Fibroblast of lung (primary cell): ENCODE measurements around the gene VRK1. TPM values are rescaled to one million over a fixed set of nuclear protein-coding genes. Genes with fewer than 3 reads are reported as not detected.

Source experiments
- DNase-seq, 2 donors: peaks; one replicate each; pipeline versions ENCODE4 v3.0.0 to v3.0.0-alpha.2; 2010; ENCODE audit warnings: low read depth in 2 of 2
- H2AFZ ChIP-seq: 2 replicates; pipeline ENCODE4 v1.5.1; 2012; ENCODE audit warnings: low read length, control low read depth, inconsistent platforms
- H3K27ac ChIP-seq: 2 replicates; pipeline ENCODE4 v1.5.1; 2011; ENCODE audit warnings: low read length, control low read depth; ENCODE audit not compliant: insufficient read depth
- H3K27me3 ChIP-seq: 2 replicates; pipeline ENCODE4 v1.5.1; 2011; ENCODE audit warnings: mild to moderate bottlenecking, low read length; ENCODE audit not compliant: control insufficient read depth, insufficient read depth
- H3K36me3 ChIP-seq: 2 replicates; pipeline ENCODE4 v1.5.1; 2011; ENCODE audit warnings: low read length; ENCODE audit not compliant: control insufficient read depth, insufficient read depth
- H3K4me1 ChIP-seq: 2 replicates; pipeline ENCODE4 v1.5.1; 2011; ENCODE audit warnings: low read length; ENCODE audit not compliant: control insufficient read depth, insufficient read depth; ENCODE audit errors: extremely low read depth
- H3K4me2 ChIP-seq: 2 replicates; pipeline ENCODE4 v1.5.1; 2011; ENCODE audit warnings: low read length, control low read depth; ENCODE audit not compliant: insufficient read depth; ENCODE audit errors: extremely low read depth
- H3K4me3 ChIP-seq, 4 experiments: fragments of 200-600 bp in 1 of 4; sonication (generic) in 1 of 4; replicated peaks in 1 of 4; 2 replicates each; pipeline ENCODE4 v1.5.1; 2011 to 2016; ENCODE audit warnings: low read length in 4 of 4, low read depth in 3 of 4, mild to moderate bottlenecking in 3 of 4, control low read depth in 2 of 4, inconsistent platforms in 1 of 4, mixed read lengths in 1 of 4; ENCODE audit not compliant: insufficient read depth in 1 of 4; ENCODE audit errors: control extremely low read depth in 1 of 4
- H3K79me2 ChIP-seq: 2 replicates; pipeline ENCODE4 v1.5.1; 2012; ENCODE audit warnings: mild to moderate bottlenecking, low read length, inconsistent platforms; ENCODE audit not compliant: control insufficient read depth, insufficient read depth
- H3K9ac ChIP-seq: 2 replicates; pipeline ENCODE4 v1.5.1; 2011; ENCODE audit warnings: mild to moderate bottlenecking, low read length, control low read depth; ENCODE audit not compliant: insufficient read depth
- H3K9me3 ChIP-seq: 2 replicates; pipeline ENCODE4 v1.5.1; 2012; ENCODE audit warnings: low read depth, low read length; ENCODE audit not compliant: control insufficient read depth, insufficient read depth
- H4K20me1 ChIP-seq: 2 replicates; pipeline ENCODE4 v1.5.1; 2011; ENCODE audit warnings: low read length; ENCODE audit not compliant: control insufficient read depth, insufficient read depth; ENCODE audit errors: extremely low read depth
- CTCF ChIP-seq, 2 donors: IDR thresholded peaks in 1 of 2; conservative IDR thresholded peaks in 1 of 2; 1 replicate in 1 of 2; 2 replicates in 1 of 2; pipeline ENCODE4 v1.5.1; 2011 to 2012; ENCODE audit warnings: low read length in 2 of 2, control low read depth in 1 of 2, inconsistent platforms in 1 of 2, low read depth in 1 of 2, mild to moderate bottlenecking in 1 of 2
- EZH2 ChIP-seq: IDR thresholded peaks from 2 replicates; pipeline ENCODE4 v1.5.1; 2012; ENCODE audit warnings: low read length, control low read depth, mild to moderate bottlenecking; ENCODE audit errors: missing control alignments
- polyA plus RNA-seq, 2 donors: library from polyadenylated mRNA; depleted of rRNA in 1 of 2; stranded (reverse) in 1 of 2; unstranded in 1 of 2; fragments of >200 nt; gene quantifications; 2 replicates each; pipeline ENCODE4 v1.2.1, GENCODE V29; 2011 to 2012; ENCODE audit warnings: missing spikeins in 1 of 2
- total RNA-seq: library from RNA; depleted of rRNA; stranded (reverse); fragments of >200 nt; gene quantifications from 2 replicates; pipeline ENCODE4 v1.2.1, GENCODE V29; 2014

The VRK1 gene
- total and polyA plus RNA-seq, 2 donors (not counting 1 experiment from before 2014, with no cell fraction given), result 11.5 to 24.9 TPM

- Histone ChIP-seq H3K79me2 (peaks cover 71% of the 10 kb centered on the region), H3K9ac (no peak overlapping the region), H3K4me2 (no peak overlapping the region), H3K9me3 (no peaks in the 10 kb centered on the region), H3K36me3 (no peaks in the 10 kb centered on the region), H3K4me3 (no peak overlapping the region), H2AFZ (no peak overlapping the region), H4K20me1 (no peaks in the 10 kb centered on the region), H3K27ac (no peak overlapping the region), H3K4me1 (peaks cover 2% of the 10 kb centered on the region), H3K27me3 (no peaks in the 10 kb centered on the region)
- TF ChIP-seq CTCF (conservative IDR thresholded peaks at IDR 0.05 in 1 of 2, IDR thresholded peaks at IDR 0.05 in 1 of 2; ENCODE audit: low read depth in 1 of 2, low read length in 2 of 2), result no peak
- no peak for TF ChIP-seq EZH2
- no peak for DNase-seq
Observed at GRCh38 chr14:96802963-96803362, 5.8 kb downstream of the VRK1 start.

GRCh38 chr14:96803958-96804357, 6.8 kb downstream of the VRK1 start:
- Histone ChIP-seq H3K4me3 (peak overlapping the region; percentile 9 to 47 (median 13)), H3K36me3 (no peaks in the 10 kb centered on the region), H3K79me2 (peaks cover 70% of the 10 kb centered on the region), H3K4me1 (peaks cover 2% of the 10 kb centered on the region), H3K27ac (no peak overlapping the region), H3K9ac (no peak overlapping the region), H3K4me2 (peak overlapping the region; percentile 72), H3K27me3 (no peaks in the 10 kb centered on the region), H3K9me3 (no peaks in the 10 kb centered on the region), H2AFZ (peak overlapping the region; percentile 25), H4K20me1 (no peaks in the 10 kb centered on the region)
- no peak for TF ChIP-seq EZH2
- no peak for TF ChIP-seq CTCF (conservative IDR thresholded peaks at IDR 0.05 in 1 of 2, IDR thresholded peaks at IDR 0.05 in 1 of 2; ENCODE audit: low read depth in 1 of 2, low read length in 2 of 2)
- DNase-seq, result peak in 1 of 2 donors; percentile 51

- peaks cover 67% of the 10 kb centered on the region for H3K79me2 ChIP-seq
- H3K27ac ChIP-seq, result peak overlapping the region; percentile 5
- H3K4me2 ChIP-seq, result peak overlapping the region; percentile 72
- TF ChIP-seq CTCF (conservative IDR thresholded peaks at IDR 0.05 in 1 of 2, IDR thresholded peaks at IDR 0.05 in 1 of 2; ENCODE audit: low read depth in 1 of 2, low read length in 2 of 2), result no peak
- TF ChIP-seq EZH2, result no peak
- no peaks in the 10 kb centered on the region for H4K20me1 ChIP-seq
- H3K4me3 ChIP-seq, result peak overlapping the region in 2 of 4 experiments; percentile 17 to 47
- peaks cover 2% of the 10 kb centered on the region for H3K4me1 ChIP-seq
- H3K9me3 ChIP-seq, result no peaks in the 10 kb centered on the region
- DNase-seq, result peak in 1 of 2 donors; percentile 77
- H2AFZ ChIP-seq, result peak overlapping the region; percentile 54
- H3K36me3 ChIP-seq, result no peaks in the 10 kb centered on the region
- H3K27me3 ChIP-seq, result no peaks in the 10 kb centered on the region
- no peak overlapping the region for H3K9ac ChIP-seq
Observed at GRCh38 chr14:96804895-96805294, 7.7 kb downstream of the VRK1 start.
